HUES48 (cell line): ENCODE measurements around the gene ATP1B4.

Experiments
- H3K27ac ChIP-seq: one replicate; pipeline ENCODE4 v1.7.0; 2013; ENCODE audit warnings: low read depth, low read length, inconsistent platforms
- H3K27me3 ChIP-seq: 2 replicates; pipeline ENCODE4 v1.6.1; 2013; ENCODE audit warnings: mild to moderate bottlenecking, low read length; ENCODE audit not compliant: control insufficient read depth, insufficient read depth
- H3K36me3 ChIP-seq: 2 replicates; pipeline ENCODE4 v1.6.1; 2013; ENCODE audit warnings: low read length; ENCODE audit not compliant: control insufficient read depth, insufficient read depth
- H3K4me1 ChIP-seq: 2 replicates; pipeline ENCODE4 v1.6.1; 2013; ENCODE audit warnings: mild to moderate bottlenecking, low read length; ENCODE audit not compliant: control insufficient read depth, insufficient read depth
- H3K4me3 ChIP-seq: 2 replicates; pipeline ENCODE4 v1.5.1; 2013; ENCODE audit warnings: mild to moderate bottlenecking, low read depth, low read length
- H3K9ac ChIP-seq: 2 replicates; pipeline ENCODE4 v1.6.1; 2013; ENCODE audit warnings: mild to moderate bottlenecking, low read depth, low read length, moderate library complexity
- H3K9me3 ChIP-seq: 2 replicates; pipeline ENCODE4 v1.6.1; 2013; ENCODE audit warnings: low read length; ENCODE audit not compliant: control insufficient read depth, insufficient read depth

The ATP1B4 gene

GRCh38 chrX:120377179-120377578, 15.3 kb downstream of the ATP1B4 start:
- Histone ChIP-seq H3K4me1 (peaks cover 26% of the 10 kb centered on the region), H3K9ac (no peak overlapping the region)

GRCh38 chrX:120377715-120378114, 15.8 kb downstream of the ATP1B4 start:
- no peak overlapping the region for H3K27ac ChIP-seq
- H3K36me3 ChIP-seq = no peaks in the 10 kb centered on the region
- peaks cover 4% of the 10 kb centered on the region; the same call in 1 of the 2 replicates for H3K27me3 ChIP-seq
- peaks cover 26% of the 10 kb centered on the region for H3K4me1 ChIP-seq
- H3K9ac ChIP-seq = no peak overlapping the region
- H3K9me3 ChIP-seq = no peaks in the 10 kb centered on the region
- no peak overlapping the region for H3K4me3 ChIP-seq

More at GRCh38 chrX:120377179-120377578, 15.3 kb downstream of the ATP1B4 start:
- no peaks in the 10 kb centered on the region for H3K36me3 ChIP-seq
- peaks cover 4% of the 10 kb centered on the region; the same call in 1 of the 2 replicates for H3K27me3 ChIP-seq
- no peak overlapping the region for H3K4me3 ChIP-seq
- H3K9me3 ChIP-seq = no peaks in the 10 kb centered on the region
- no peak overlapping the region for H3K27ac ChIP-seq

- H3K9me3 ChIP-seq = no peaks in the 10 kb centered on the region
- no peaks in the 10 kb centered on the region for H3K36me3 ChIP-seq
- H3K27me3 ChIP-seq = peaks cover 4% of the 10 kb centered on the region; the same call in 1 of the 2 replicates
- no peak overlapping the region for H3K9ac ChIP-seq
- H3K27ac ChIP-seq = no peak overlapping the region
- H3K4me1 ChIP-seq = peaks cover 25% of the 10 kb centered on the region
- no peak overlapping the region for H3K4me3 ChIP-seq
Measured at GRCh38 chrX:120378570-120378969, 16.7 kb downstream of the ATP1B4 start.

GRCh38 chrX:120379937-120380681, 18.2 kb downstream of the ATP1B4 start:
- no peaks in the 10 kb centered on the region for H3K36me3 ChIP-seq
- H3K4me3 ChIP-seq = no peak overlapping the region
- no peak overlapping the region for H3K27ac ChIP-seq
- no peak overlapping the region for H3K9ac ChIP-seq
- peaks cover 4% of the 10 kb centered on the region; the same call in 1 of the 2 replicates for H3K27me3 ChIP-seq
- H3K9me3 ChIP-seq = no peaks in the 10 kb centered on the region
- peaks cover 20% of the 10 kb centered on the region for H3K4me1 ChIP-seq

- Histone ChIP-seq H3K36me3 (no peaks in the 10 kb centered on the region), H3K27ac (no peak overlapping the region), H3K4me1 (peaks cover 20% of the 10 kb centered on the region), H3K4me3 (no peak overlapping the region), H3K9ac (no peak overlapping the region), H3K9me3 (no peaks in the 10 kb centered on the region), H3K27me3 (peaks cover 4% of the 10 kb centered on the region; the same call in 1 of the 2 replicates)
Measured at GRCh38 chrX:120380699-120381098, 18.8 kb downstream of the ATP1B4 start.

- H3K36me3 ChIP-seq = no peaks in the 10 kb centered on the region
- no peak overlapping the region for H3K9ac ChIP-seq
- H3K27me3 ChIP-seq = no peaks in the 10 kb centered on the region
- H3K4me3 ChIP-seq = no peak overlapping the region
- no peaks in the 10 kb centered on the region for H3K9me3 ChIP-seq
- H3K27ac ChIP-seq = no peak overlapping the region
- no peaks in the 10 kb centered on the region for H3K4me1 ChIP-seq
Measured at GRCh38 chrX:120401301-120401700, 39.4 kb downstream of the ATP1B4 start.

- no peak overlapping the region for H3K4me3 ChIP-seq
- H3K9me3 ChIP-seq = no peaks in the 10 kb centered on the region
- H3K36me3 ChIP-seq = no peaks in the 10 kb centered on the region
- H3K4me1 ChIP-seq = no peaks in the 10 kb centered on the region
- H3K9ac ChIP-seq = no peak overlapping the region
- no peaks in the 10 kb centered on the region for H3K27me3 ChIP-seq
- H3K27ac ChIP-seq = no peak overlapping the region
Measured at GRCh38 chrX:120402369-120402768, 40.5 kb downstream of the ATP1B4 start.

- H3K36me3 ChIP-seq = no peaks in the 10 kb centered on the region
- H3K27me3 ChIP-seq = no peaks in the 10 kb centered on the region
- no peak overlapping the region for H3K27ac ChIP-seq
- no peak overlapping the region for H3K9ac ChIP-seq
- no peaks in the 10 kb centered on the region; the same call in 1 of the 2 replicates for H3K9me3 ChIP-seq
- H3K4me3 ChIP-seq = no peak overlapping the region
- H3K4me1 ChIP-seq = peaks cover 12% of the 10 kb centered on the region
Measured at GRCh38 chrX:120406638-120407037, 44.7 kb downstream of the ATP1B4 start.

GRCh38 chrX:120408168-120408567, 46.3 kb downstream of the ATP1B4 start:
- Histone ChIP-seq H3K9me3 (no peaks in the 10 kb centered on the region; the same call in 1 of the 2 replicates), H3K9ac (no peak overlapping the region), H3K27ac (no peak overlapping the region), H3K4me3 (no peak overlapping the region), H3K27me3 (no peaks in the 10 kb centered on the region), H3K4me1 (peaks cover 12% of the 10 kb centered on the region), H3K36me3 (no peaks in the 10 kb centered on the region)

GRCh38 chrX:120419463-120419862, 57.6 kb downstream of the ATP1B4 start:
- Histone ChIP-seq H3K27me3 (no peaks in the 10 kb centered on the region), H3K4me1 (no peaks in the 10 kb centered on the region), H3K9me3 (no peaks in the 10 kb centered on the region), H3K9ac (no peak overlapping the region), H3K36me3 (no peaks in the 10 kb centered on the region), H3K27ac (no peak overlapping the region), H3K4me3 (no peak overlapping the region)

GRCh38 chrX:120426599-120426998, 64.7 kb downstream of the ATP1B4 start:
- Histone ChIP-seq H3K27ac (no peak overlapping the region), H3K4me1 (no peaks in the 10 kb centered on the region), H3K4me3 (no peak overlapping the region), H3K9ac (no peak overlapping the region), H3K27me3 (no peaks in the 10 kb centered on the region), H3K36me3 (no peaks in the 10 kb centered on the region), H3K9me3 (no peaks in the 10 kb centered on the region)
